Heart left ventricle (tissue), 16 donors: Measurements from ENCODE around the gene FOXO1. TPM values are rescaled to one million over a fixed set of nuclear protein-coding genes. Genes with fewer than 3 reads are reported as not detected.

Source experiments
- ATAC-seq, 4 donors: fragments of 200-7000 bp; cut with Tn5 transposase; one replicate each; pipeline ENCODE4 v1.9.1; 2020 to 2022; ENCODE audit warnings: moderate library complexity in 4 of 4, mild to moderate bottlenecking in 3 of 4, moderate number of reproducible peaks in 1 of 4
- DNase-seq, 5 donors: peaks; one replicate each; pipeline ENCODE4 v3.0.0-alpha.2; 2020
- H3K27ac ChIP-seq, 12 donors: fragments of 200-600 bp; sonication (generic) in 4 of 12; one replicate each; pipeline versions ENCODE4 v1.5.0 to v1.8.0; 2016 to 2022; ENCODE audit warnings: mild to moderate bottlenecking in 2 of 12
- H3K27me3 ChIP-seq, 9 donors: fragments of 200-600 bp; sonication (generic) in 2 of 9; one replicate each; pipeline versions ENCODE4 v1.5.1 to v1.8.0; 2016 to 2022; ENCODE audit warnings: mild to moderate bottlenecking in 3 of 9
- H3K36me3 ChIP-seq, 9 donors: fragments of 200-600 bp; sonication (generic) in 2 of 9; one replicate each; pipeline versions ENCODE4 v1.5.0 to v1.8.0; 2018 to 2022; ENCODE audit warnings: mild to moderate bottlenecking in 2 of 9
- H3K4me1 ChIP-seq, 12 donors: fragments of 200-600 bp; sonication (generic) in 4 of 12; one replicate each; pipeline versions ENCODE4 v1.5.0 to v1.8.0; 2016 to 2022; ENCODE audit warnings: mild to moderate bottlenecking in 3 of 12
- H3K4me3 ChIP-seq, 12 donors: fragments of 200-600 bp; sonication (generic) in 4 of 12; one replicate each; pipeline versions ENCODE4 v1.5.0 to v1.8.0; 2017 to 2022; ENCODE audit warnings: mild to moderate bottlenecking in 9 of 12, moderate library complexity in 4 of 12
- H3K9me3 ChIP-seq, 12 donors: fragments of 200-600 bp; sonication (generic) in 4 of 12; one replicate each; pipeline versions ENCODE4 v1.5.0 to v1.8.0; 2016 to 2022; ENCODE audit warnings: mild to moderate bottlenecking in 1 of 12
- CTCF ChIP-seq, 12 donors: fragments of 200-600 bp; sonication (generic) in 4 of 12; IDR thresholded peaks; one replicate each; pipeline versions ENCODE4 v1.5.0 to v1.8.0; 2018 to 2022; ENCODE audit warnings: antibody characterized with exemption in 12 of 12, mild to moderate bottlenecking in 5 of 12
- POLR2A ChIP-seq, 2 donors: fragments of 450-650 bp; IDR thresholded peaks; one replicate each; pipeline ENCODE4 v1.6.1; 2017; ENCODE audit warnings: antibody characterized with exemption in 2 of 2, mild to moderate bottlenecking in 2 of 2, moderate library complexity in 2 of 2
- WGBS, 4 donors: extraction: QIAGEN DNeasy Blood & Tissue Kit in 2 of 4; methylation state at CpG; one replicate each; pipeline versions ENCODE4 v1.1.5 to v1.1.7; 2013 to 2018; 5-methylcytosine and 5-hydroxymethylcytosine counted together
- intact Hi-C, 10 donors: fragments of 100-400 bp; cut with DNase I; formaldehyde crosslinking; loops; one replicate each; pipeline versions ENCODE4 v1.11.1 to v1.14.2; 2022
- polyA plus RNA-seq, 2 donors: library from polyadenylated mRNA; stranded (reverse); fragments of 200-250 nt; gene quantifications; one replicate each; pipeline ENCODE4 v1.2.3, GENCODE V29; 2013
- total RNA-seq, 9 donors: library from RNA; depleted of rRNA in 2 of 9; stranded (reverse); fragments of >200 nt in 2 of 9; fragmentation: NEBNext Ultra II Directional in 3 of 9; extraction: Animal tissue kit (Norgen Biotek cat#: 25700) in 3 of 9; gene quantifications; one replicate each; pipeline versions ENCODE4 v1.1.0 to v1.2.4, GENCODE V29; 2016 to 2023
- donor health status: ischemic (EF 13 %, LVEDD 7.1; RV severe dilation, severe dysfunction).
- donor health status: healthy with polysubstance abuse.
- donor health status: DM: no; HTN: yes; CAD: no.
- donor health status: DM: no; HTN: no; CAD: no.
- donor health status: ischemic (EF 25% LVEDD 6.9; RV normal size, moderate dysfunction).
- donor health status: ischemic (EF 25% LVEDD 5.7; RV mildly dilated, moderate dysfunction).
- donor health status: healthy.
- donor health status: DM: yes; HTN: yes; CAD: no.
- donor health status: ischemic (EF 35%, LVEDD 5.7; RV mildly dilated, moderate dysfunction).
- donor health status: nonischemic (EF 11% LVEDD 7.7; RV severe dilation, severe dysfunction).
- donor health status: DM: yes; HTN: yes; CAD: no.
- donor health status: PGD.
- donor health status: ischemic (EF 29% LVEDD 5.4; RV normal size, mild dysfunction).
- donor health status: nonischemic (EF 23%, LVEDD 6.1; RV moderate dilation, normal function).

Gene FOXO1
- total and polyA plus RNA-seq, 11 donors = 2.6 to 26.8 (median 17.2) TPM

GRCh38 chr13:40681341-40682146 is 15.1 kb upstream of the FOXO1 start:
- WGBS, 4 donors = 33 to 55% (median 36%) methylated on average over 7 of the region's 7 CpGs
- H3K27ac ChIP-seq = no peak overlapping the region
- peaks cover 0 to 18% (median 5%) of the 10 kb centered on the region in 12 donors for H3K4me1 ChIP-seq
- ATAC-seq = peak; percentile 20 to 84 (median 62)
- peak in 3 of 5 donors; percentile 19 to 43 (median 26) for DNase-seq
- no peaks in the 10 kb centered on the region for H3K36me3 ChIP-seq
- no peak overlapping the region for H3K4me3 ChIP-seq
- TF ChIP-seq POLR2A (IDR thresholded peaks at IDR 0.05) = no peak
- no peak for TF ChIP-seq CTCF (IDR thresholded peaks at IDR 0.05)
- intact Hi-C loops = loop anchor here (1.0 to 10.0 kb wide), 19 partner anchors 91 to 999 kb away; partner anchors contain the start of gene MRPS31 (in 1 of the 10)
- H3K27me3 ChIP-seq = no peaks in the 10 kb centered on the region
- H3K9me3 ChIP-seq = no peaks in the 10 kb centered on the region

GRCh38 chr13:40680659-40681323 is 14.3 kb upstream of the FOXO1 start:
- Histone ChIP-seq H3K27ac (no peak overlapping the region), H3K4me1 (peaks cover 0 to 18% (median 5%) of the 10 kb centered on the region in 12 donors), H3K9me3 (no peaks in the 10 kb centered on the region), H3K27me3 (no peaks in the 10 kb centered on the region), H3K4me3 (no peak overlapping the region), H3K36me3 (no peaks in the 10 kb centered on the region)
- no peak for ATAC-seq
- intact Hi-C loops = loop anchor here (1.0 to 10.0 kb wide), 16 partner anchors 92 to 998 kb away; partner anchors contain the start of gene MRPS31 (in 1 of the 10)
- no peak for TF ChIP-seq POLR2A (IDR thresholded peaks at IDR 0.05)
- no peak for TF ChIP-seq CTCF (IDR thresholded peaks at IDR 0.05)
- 82 to 91% (median 86%) methylated on average over 7 of the region's 7 CpGs for WGBS, 4 donors
- DNase-seq = no peak

- Histone ChIP-seq H3K4me1 (peaks cover 0 to 18% (median 5%) of the 10 kb centered on the region in 12 donors), H3K36me3 (no peaks in the 10 kb centered on the region), H3K4me3 (no peak overlapping the region), H3K27me3 (no peaks in the 10 kb centered on the region), H3K27ac (no peak overlapping the region), H3K9me3 (no peaks in the 10 kb centered on the region)
- no peak for TF ChIP-seq CTCF (IDR thresholded peaks at IDR 0.05)
- no peak for TF ChIP-seq POLR2A (IDR thresholded peaks at IDR 0.05)
- ATAC-seq (no peak), DNase-seq (no peak)
- intact Hi-C loops = loop anchor here in 2 of 10 donors (2.0 to 10.0 kb wide), 2 partner anchors 365 to 617 kb away; no protein-coding TSS in a partner anchor
- 94 to 98% (median 97%) methylated on average over 6 of the region's 6 CpGs for WGBS, 4 donors
Observed at GRCh38 chr13:40679480-40679985, 13.1 kb upstream of the FOXO1 start.

GRCh38 chr13:40677064-40677463 is 10.6 kb upstream of the FOXO1 start:
- H3K4me3 ChIP-seq = no peak overlapping the region
- no peaks in the 10 kb centered on the region for H3K9me3 ChIP-seq
- 56 to 69% (median 68%) methylated on average over 4 of the region's 4 CpGs for WGBS, 4 donors
- TF ChIP-seq POLR2A (IDR thresholded peaks at IDR 0.05) (no peak), CTCF (IDR thresholded peaks at IDR 0.05) (no peak)
- peaks cover 0 to 14% (median 6%) of the 10 kb centered on the region in 12 donors for H3K4me1 ChIP-seq
- H3K27me3 ChIP-seq = no peaks in the 10 kb centered on the region
- H3K27ac ChIP-seq = no peak overlapping the region
- intact Hi-C loops = loop anchor here in 1 of 10 donors (10.0 kb wide), 1 partner anchor 362 kb away; no protein-coding TSS in a partner anchor
- ATAC-seq = no peak
- no peaks in the 10 kb centered on the region for H3K36me3 ChIP-seq
- no peak for DNase-seq
